Activated T-helper 17 cell treated with anti-CD3 and anti-CD28 coated beads, Interleukin-2, amount 50 U/mL, for 72 hours (primary cell): ENCODE data around the gene ELN. TPM values are rescaled to one million over a fixed set of nuclear protein-coding genes. Genes with fewer than 3 reads are reported as not detected.
A peak's percentile ranks its signal among the peaks of the same experiment; 100 is the strongest.

Experiments
- ATAC-seq: fragments of 150-1000 bp; cut with Tn5 transposase; replicated peaks from 2 replicates; pipeline ENCODE4 v1.10.0; 2021; ENCODE audit warnings: mild to moderate bottlenecking, moderate library complexity
- H3K27ac Mint-ChIP-seq: one replicate; pipeline ENCODE4 v1.8.0; 2022; ENCODE audit warnings: mixed read lengths
- H3K27me3 Mint-ChIP-seq: one replicate; pipeline ENCODE4 v1.8.0; 2022; ENCODE audit warnings: mixed read lengths
- H3K36me3 Mint-ChIP-seq: one replicate; pipeline ENCODE4 v1.8.0; 2022; ENCODE audit warnings: low read depth, mild to moderate bottlenecking, mixed read lengths
- H3K4me1 Mint-ChIP-seq: one replicate; pipeline ENCODE4 v1.8.0; 2022; ENCODE audit warnings: mixed read lengths
- H3K4me3 Mint-ChIP-seq: one replicate; pipeline ENCODE4 v1.8.0; 2022; ENCODE audit warnings: mild to moderate bottlenecking, mixed read lengths
- H3K9me3 Mint-ChIP-seq: one replicate; pipeline ENCODE4 v1.8.0; 2022; ENCODE audit warnings: mixed read lengths
- total RNA-seq, 2 donors: library from RNA; stranded (reverse); gene quantifications; one replicate each; pipeline ENCODE4 v1.2.3, GENCODE V29; 2022

Gene ELN
- total RNA-seq, 2 donors from 2014 or later: not detected

DNA sequence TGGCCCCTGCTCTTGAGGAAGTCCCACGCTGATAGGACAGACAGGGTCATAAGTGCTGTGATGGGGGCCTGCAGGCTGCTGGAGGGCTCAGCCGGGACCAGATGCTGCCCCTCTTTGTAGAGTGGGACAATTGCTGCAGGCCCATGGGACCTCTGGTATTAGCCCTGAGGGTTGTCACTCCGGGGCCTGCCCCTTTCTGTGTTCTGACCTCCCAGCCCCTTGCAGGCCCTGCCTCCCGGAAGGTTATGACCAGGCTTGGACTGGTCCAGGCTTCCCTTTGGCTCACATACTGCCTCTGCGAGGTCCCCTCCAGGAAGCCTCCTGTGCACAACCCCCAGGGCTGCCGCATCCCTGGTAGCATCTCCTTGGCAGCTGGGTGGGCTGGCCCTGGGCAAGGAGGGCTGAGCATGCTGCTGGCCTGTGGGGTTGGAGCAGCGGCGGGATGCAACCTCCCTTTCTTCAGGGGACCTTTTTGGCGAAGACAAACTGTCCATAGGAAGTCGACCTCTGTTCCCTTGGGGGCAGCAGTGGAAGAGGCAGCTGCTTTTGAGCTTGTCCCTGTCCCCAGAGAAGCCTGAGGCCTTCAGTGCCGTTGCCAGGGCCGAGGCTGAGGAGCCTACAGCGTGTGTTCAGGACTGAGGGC lies 64.5 kb downstream of the ELN start:
- no peaks in the 10 kb centered on the region for H3K36me3 Mint-ChIP-seq
- no peak overlapping the region for H3K4me3 Mint-ChIP-seq
- no peak for ATAC-seq
- no peaks in the 10 kb centered on the region for H3K9me3 Mint-ChIP-seq
- H3K4me1 Mint-ChIP-seq: peaks cover 5% of the 10 kb centered on the region
- no peaks in the 10 kb centered on the region for H3K27me3 Mint-ChIP-seq
- H3K27ac Mint-ChIP-seq: no peak overlapping the region

DNA sequence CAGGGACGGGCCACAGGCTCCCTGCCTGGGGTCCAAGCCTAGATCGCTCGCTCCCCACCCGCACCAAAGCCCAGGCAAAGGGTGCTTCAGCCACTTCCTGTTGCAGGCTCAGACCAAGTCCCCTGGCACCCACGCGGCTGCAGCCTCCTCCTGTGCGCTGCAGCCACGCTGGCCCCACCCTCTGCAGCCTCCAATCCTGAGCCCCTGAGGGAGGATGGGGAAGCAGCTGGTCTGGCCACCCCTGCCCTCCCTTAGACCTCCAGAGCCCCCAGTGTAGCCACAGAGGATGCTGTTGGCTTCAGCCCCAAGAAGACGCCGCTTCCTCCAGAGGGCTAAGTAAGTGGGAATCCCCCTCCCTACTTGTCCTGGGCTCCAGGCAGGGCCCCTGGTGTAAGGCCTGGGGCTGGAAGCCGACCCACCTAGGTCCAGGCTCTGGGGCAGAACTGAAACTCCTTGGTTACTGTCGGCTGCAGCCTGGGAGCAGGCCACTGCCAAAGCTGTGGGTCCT lies 65.0 kb downstream of the ELN start:
- no peaks in the 10 kb centered on the region for H3K27me3 Mint-ChIP-seq
- no peaks in the 10 kb centered on the region for H3K9me3 Mint-ChIP-seq
- peaks cover 5% of the 10 kb centered on the region for H3K4me1 Mint-ChIP-seq
- no peak for ATAC-seq
- H3K27ac Mint-ChIP-seq: no peak overlapping the region
- H3K4me3 Mint-ChIP-seq: peak overlapping the region; percentile 75
- peaks cover 5% of the 10 kb centered on the region for H3K36me3 Mint-ChIP-seq

DNA sequence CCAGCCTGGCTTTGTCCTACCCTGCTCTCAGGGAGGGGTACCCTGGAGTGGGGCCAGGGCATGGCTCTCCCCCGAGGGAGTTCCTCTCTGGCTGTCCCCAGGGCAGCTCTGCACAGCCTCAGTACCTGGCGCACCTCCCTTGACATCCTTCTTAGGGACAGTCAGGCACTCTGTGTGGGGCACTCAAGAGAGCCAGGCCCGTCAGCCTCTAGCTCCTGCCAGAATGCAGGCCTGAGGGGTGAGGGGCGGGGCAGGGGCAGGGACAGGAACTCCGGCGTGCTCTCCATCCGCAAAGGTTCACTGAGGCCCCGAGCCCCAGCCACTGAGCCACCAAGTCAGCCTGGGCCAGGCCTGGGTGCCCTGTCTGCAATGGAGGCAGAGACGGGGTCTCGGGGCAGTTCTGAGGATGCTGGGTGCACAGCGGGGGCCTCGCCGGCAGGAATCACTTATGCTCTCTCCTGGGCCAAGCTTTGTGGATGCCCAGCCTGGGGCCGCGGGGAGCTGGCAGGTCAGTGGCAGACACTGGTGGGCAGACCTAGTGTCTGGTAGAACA lies 65.8 kb downstream of the ELN start:
- peaks cover 5% of the 10 kb centered on the region for H3K4me1 Mint-ChIP-seq
- no peaks in the 10 kb centered on the region for H3K27me3 Mint-ChIP-seq
- H3K9me3 Mint-ChIP-seq: no peaks in the 10 kb centered on the region
- ATAC-seq: peak; percentile 45
- peaks cover 10% of the 10 kb centered on the region for H3K36me3 Mint-ChIP-seq
- peak overlapping the region; percentile 86 for H3K27ac Mint-ChIP-seq
- peak overlapping the region; percentile 75 for H3K4me3 Mint-ChIP-seq

DNA sequence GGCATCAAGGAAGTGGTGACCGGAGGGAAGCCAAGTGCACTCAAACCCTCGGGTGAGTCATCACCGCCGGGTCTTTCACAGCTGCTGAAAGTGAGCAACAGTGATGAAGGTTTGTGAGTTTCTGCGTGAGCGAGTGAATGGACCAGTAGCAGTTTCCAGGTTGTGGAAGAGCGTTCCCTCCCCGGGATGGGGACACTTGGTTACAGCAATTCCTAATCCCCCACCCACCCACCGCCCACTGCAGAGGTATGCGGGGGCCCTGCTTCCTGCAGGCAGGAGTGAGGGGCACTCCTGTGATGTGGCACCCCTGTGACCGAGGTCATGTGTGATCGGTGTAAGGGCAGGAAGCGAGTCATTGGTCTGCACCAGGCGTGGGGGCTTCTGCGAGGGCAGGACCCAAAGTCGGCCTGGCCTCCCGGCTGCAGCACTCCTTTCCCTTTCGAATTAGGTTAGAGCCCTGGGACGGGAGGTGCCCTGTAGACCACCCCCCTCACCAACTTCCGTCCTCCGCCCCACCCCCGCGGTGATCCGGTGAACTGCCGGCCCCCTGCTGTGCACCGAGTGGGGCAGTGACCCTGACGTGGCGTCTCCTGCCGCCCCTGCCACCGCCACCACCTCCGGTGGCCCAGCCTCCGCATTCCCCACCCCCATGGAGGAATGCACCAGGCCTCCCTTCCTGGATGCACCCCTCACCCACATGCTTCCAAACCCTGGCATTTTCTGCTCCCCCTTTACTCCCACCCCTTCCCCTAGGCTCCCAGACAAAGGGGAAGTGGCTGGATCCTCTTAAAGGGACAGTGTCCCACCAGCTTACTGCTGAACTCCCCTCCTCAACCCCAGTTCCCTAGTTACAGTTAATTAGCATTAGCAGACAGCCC lies 66.5 kb downstream of the ELN start:
- ATAC-seq: peak; percentile 97

DNA sequence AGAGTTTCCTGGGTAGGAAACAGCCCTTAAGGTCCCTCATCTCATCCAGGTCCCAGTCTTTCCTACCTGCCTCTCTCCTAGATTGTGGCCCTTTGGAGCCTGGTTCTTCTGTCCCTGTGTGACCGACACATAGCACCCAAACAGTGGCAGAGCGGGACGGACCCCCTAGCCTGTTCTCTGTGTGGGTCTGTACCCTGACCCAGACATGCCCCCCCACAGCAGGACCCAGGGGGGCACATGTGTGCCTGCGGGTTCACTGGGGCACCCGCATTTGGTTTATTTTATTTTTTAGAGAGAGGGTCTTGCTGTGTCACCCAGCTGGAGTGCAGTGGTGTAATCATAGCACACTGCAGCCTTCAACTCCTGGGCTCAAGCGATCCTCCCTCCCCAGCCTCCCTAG lies 67.2 kb downstream of the ELN start:
- Mint-ChIP-seq H3K27ac (peak overlapping the region; percentile 86), H3K4me3 (peak overlapping the region; percentile 75), H3K27me3 (no peaks in the 10 kb centered on the region), H3K36me3 (peaks cover 10% of the 10 kb centered on the region), H3K4me1 (peaks cover 5% of the 10 kb centered on the region), H3K9me3 (no peaks in the 10 kb centered on the region)
- ATAC-seq: no peak

More for the DNA sequence above, 66.5 kb downstream of the ELN start:
- peak overlapping the region; percentile 75 for H3K4me3 Mint-ChIP-seq
- no peaks in the 10 kb centered on the region for H3K27me3 Mint-ChIP-seq
- H3K4me1 Mint-ChIP-seq: peaks cover 5% of the 10 kb centered on the region
- peak overlapping the region; percentile 86 for H3K27ac Mint-ChIP-seq
- H3K36me3 Mint-ChIP-seq: peaks cover 10% of the 10 kb centered on the region
- no peaks in the 10 kb centered on the region for H3K9me3 Mint-ChIP-seq

DNA sequence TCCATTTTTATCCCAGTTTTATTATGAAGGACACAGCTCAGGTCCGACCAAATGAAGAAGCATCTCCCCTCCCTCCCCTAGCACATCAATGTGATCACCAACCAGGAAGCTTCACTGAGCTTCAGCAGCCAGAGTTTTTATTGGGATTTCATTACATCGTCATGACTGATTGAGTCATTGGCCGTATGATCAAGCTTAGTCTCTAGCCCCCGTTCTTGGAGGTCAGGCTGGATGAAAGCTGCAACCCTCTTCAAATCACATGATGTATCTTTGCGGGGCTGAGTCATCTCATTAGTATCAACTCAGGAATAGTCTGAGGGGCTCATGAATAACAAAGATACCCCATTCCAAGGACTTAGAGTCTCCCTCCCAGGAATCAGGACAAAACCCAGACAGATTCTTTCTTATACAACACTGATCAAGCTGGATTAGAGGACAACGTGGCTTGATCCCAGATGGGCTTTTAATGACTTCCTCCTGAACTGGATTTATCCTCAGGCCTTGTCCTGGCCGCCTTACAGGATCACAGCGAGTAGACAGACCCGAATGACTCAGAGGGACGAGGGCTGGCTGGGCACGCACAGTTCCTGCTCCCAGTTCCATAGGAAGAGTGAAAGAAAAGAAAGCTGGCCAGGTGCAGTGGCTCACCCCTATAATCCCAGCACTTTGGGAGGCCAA lies 70.1 kb downstream of the ELN start:
- Mint-ChIP-seq H3K27me3 (no peaks in the 10 kb centered on the region), H3K4me3 (no peak overlapping the region), H3K4me1 (peaks cover 5% of the 10 kb centered on the region), H3K9me3 (no peaks in the 10 kb centered on the region), H3K27ac (no peak overlapping the region), H3K36me3 (peaks cover 14% of the 10 kb centered on the region)
- ATAC-seq: no peak

DNA sequence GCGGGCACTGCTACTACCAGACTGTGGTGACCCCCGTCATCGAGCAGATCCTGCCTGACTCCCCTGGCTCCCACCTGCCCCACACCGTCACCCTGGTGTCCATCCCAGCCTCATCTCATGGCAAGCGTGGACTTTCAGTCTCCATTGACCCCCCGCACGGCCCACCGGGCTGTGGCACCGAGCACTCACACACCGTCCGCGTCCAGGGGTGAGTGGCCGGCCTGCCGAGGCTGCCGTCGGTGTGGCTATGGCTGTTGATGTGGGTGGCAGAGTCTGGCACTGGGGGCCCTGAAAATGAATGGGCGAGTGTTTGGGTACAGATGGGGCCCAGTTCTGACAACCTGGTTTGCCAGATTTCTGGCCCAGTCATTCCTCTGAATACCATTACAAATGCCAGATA lies 71.1 kb downstream of the ELN start:
- H3K9me3 Mint-ChIP-seq: no peaks in the 10 kb centered on the region
- peaks cover 22% of the 10 kb centered on the region for H3K36me3 Mint-ChIP-seq
- no peak for ATAC-seq
- no peak overlapping the region for H3K27ac Mint-ChIP-seq
- H3K4me3 Mint-ChIP-seq: no peak overlapping the region
- H3K4me1 Mint-ChIP-seq: peaks cover 3% of the 10 kb centered on the region
- no peaks in the 10 kb centered on the region for H3K27me3 Mint-ChIP-seq

DNA sequence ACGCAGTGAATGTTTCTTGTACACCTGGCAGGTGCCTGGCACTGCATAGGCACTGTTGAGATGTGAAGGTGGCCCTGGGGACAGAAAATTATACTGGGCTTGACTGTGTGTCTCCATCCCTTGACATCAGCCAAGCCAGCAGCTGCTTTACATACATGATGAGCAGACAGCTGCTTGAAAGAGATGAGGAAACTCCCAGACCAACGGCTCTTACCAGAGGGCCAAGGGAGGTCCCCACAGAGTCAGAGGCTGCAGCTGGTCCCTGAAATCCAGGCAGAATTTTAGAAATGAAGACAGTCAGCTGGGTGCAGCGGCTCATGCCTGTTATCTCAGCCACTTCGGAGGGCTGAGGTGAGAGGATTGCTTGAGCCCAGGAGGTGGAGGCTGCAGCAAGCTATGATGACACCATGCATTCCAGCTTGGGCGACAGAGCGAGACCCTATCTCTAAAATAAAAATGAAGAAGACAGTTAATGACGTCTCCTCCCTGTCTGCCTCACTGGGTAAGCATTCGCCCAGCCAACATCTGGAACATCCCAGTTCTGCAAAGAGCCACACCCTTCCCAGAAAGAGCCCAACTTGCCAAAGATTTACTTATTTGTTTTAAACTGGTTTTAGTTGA lies 73.2 kb downstream of the ELN start:
- no peak overlapping the region for H3K27ac Mint-ChIP-seq
- H3K9me3 Mint-ChIP-seq: no peaks in the 10 kb centered on the region
- ATAC-seq: no peak
- H3K36me3 Mint-ChIP-seq: peaks cover 22% of the 10 kb centered on the region
- H3K4me1 Mint-ChIP-seq: no peaks in the 10 kb centered on the region
- no peaks in the 10 kb centered on the region for H3K27me3 Mint-ChIP-seq
- no peak overlapping the region for H3K4me3 Mint-ChIP-seq

DNA sequence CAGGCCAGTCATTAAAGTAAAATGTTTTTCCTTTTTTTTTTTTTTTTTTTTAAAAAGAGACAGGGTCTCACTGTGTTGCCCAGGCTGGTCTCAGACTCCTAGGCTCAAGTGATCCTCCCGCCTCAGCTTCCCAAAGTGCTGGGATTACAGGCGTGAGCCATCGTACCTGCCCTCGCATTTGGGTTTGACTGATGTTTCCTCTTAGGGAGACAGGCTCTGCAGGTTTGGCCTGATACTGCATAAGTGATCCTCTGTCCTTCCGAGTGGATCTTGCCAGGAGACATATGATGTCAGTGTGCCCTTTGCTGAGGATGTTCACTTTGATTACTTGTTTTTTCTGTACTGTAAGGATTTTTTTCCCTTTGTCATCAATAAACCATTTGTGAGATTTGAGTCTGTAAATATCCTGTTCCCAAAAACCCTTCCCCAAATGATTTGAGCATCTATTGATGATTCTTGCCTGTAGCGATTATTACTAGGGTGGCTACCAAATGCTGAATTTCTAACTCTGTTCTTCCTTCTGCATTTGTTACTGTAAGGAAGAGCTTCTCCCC lies 75.3 kb downstream of the ELN start:
- Mint-ChIP-seq H3K4me1 (no peaks in the 10 kb centered on the region), H3K4me3 (no peak overlapping the region), H3K27ac (no peak overlapping the region), H3K9me3 (no peaks in the 10 kb centered on the region), H3K36me3 (peaks cover 22% of the 10 kb centered on the region), H3K27me3 (no peaks in the 10 kb centered on the region)
- ATAC-seq: no peak

DNA sequence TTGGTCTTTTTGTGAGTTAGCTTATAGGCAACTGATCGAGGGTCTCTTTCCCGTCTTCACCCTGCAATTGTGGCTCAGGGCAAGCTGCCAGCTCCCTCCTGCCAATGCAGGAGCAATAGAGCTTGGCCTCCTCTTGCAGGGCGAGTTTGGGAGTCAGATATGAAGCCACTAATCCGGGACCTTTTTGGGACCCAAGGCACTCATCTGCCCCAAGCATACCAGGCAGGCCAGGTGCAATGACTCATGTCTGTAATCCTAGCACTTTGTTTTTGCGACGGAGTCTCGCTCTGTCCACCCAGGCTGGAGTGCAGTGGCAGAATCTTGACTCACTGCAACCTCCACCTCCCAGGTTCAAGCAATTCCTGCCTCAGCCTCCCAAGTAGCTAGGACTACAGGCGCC lies 76.7 kb downstream of the ELN start:
- Mint-ChIP-seq H3K27ac (no peak overlapping the region), H3K9me3 (no peaks in the 10 kb centered on the region), H3K36me3 (peaks cover 27% of the 10 kb centered on the region), H3K27me3 (no peaks in the 10 kb centered on the region), H3K4me3 (no peak overlapping the region), H3K4me1 (no peaks in the 10 kb centered on the region)
- ATAC-seq: no peak

DNA sequence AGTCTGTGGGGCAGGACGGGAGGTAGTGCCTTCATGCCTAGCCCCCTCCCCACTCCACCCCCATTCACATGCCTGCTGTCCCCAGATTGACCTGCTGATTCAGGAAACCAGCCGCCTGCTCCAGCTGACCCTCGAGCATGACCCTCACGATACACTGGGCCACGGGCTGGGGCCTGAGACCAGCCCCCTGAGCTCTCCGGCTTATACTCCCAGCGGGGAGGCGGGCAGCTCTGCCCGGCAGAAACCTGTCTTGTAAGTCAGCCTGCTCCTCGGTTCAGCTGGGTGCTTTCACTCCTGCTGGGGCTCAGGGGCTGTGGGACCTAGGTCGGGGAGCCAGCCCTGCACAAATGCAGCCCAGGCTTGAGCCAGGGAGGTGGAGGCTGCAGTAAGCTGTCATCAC lies 78.0 kb downstream of the ELN start:
- ATAC-seq: no peak
- H3K4me1 Mint-ChIP-seq: no peaks in the 10 kb centered on the region
- no peak overlapping the region for H3K27ac Mint-ChIP-seq

DNA sequence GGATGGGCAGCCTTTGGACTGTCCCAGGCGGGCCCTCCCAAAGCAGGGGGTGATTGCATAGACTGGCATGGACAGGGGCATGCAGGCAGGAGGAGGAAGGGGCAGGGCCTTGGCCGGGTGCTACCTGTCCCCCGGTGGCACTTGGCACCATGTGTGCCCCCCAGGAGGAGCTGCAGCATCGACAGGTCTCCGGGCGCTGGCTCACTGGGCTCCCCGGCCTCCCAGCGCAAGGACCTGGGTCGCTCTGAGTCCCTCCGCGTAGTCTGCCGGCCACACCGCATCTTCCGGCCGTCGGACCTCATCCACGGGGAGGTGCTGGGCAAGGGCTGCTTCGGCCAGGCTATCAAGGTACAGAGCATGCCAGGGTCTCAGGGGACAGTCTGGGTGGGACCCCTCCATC lies 78.9 kb downstream of the ELN start:
- Mint-ChIP-seq H3K9me3 (no peaks in the 10 kb centered on the region), H3K36me3 (peaks cover 41% of the 10 kb centered on the region), H3K4me3 (no peak overlapping the region), H3K27ac (no peak overlapping the region), H3K4me1 (no peaks in the 10 kb centered on the region), H3K27me3 (no peaks in the 10 kb centered on the region)
- ATAC-seq: no peak

More for the DNA sequence above, 78.0 kb downstream of the ELN start:
- Mint-ChIP-seq H3K36me3 (peaks cover 34% of the 10 kb centered on the region), H3K9me3 (no peaks in the 10 kb centered on the region), H3K4me3 (no peak overlapping the region), H3K27me3 (no peaks in the 10 kb centered on the region)

DNA sequence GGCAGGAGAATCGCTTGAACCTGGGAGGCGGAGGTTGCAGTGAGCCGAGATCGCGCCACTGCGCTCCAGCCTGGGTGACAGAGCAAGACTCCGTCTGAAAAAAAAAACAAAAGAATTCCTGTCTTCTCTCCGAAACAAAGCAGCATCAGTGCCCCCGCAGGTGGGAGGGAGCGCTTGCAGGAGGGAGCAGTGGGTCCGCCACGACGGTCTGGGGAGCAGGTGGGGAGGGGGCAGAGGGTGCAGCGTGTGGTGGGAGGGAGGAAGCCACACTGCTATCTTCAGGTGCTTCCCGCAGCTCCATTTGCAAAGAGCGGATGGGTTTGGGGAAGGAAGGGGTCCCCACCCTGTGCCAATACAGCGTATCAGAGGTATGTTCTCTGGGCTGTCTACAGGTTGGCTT lies 87.4 kb downstream of the ELN start:
- Mint-ChIP-seq H3K4me1 (no peaks in the 10 kb centered on the region), H3K9me3 (no peaks in the 10 kb centered on the region)
- ATAC-seq: no peak

DNA sequence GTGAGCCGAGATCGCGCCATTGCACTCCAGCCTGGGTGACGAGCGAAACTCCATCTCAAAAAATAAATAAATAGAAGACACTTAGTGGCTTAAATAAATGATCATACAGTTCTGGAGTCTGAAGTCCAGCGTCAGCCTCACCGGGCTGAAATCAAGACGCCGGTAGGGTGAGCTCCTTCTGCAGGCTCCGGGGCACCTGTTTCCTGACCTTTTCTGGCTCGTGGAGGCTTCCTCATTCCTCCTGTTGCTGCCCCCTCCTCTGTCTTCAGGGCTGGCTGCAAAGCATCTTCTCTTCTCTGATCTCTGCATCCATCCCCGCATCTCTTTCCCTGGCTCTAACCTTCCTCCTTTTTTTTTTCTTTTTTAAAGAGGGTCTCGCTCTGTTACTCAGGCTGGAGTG lies 88.4 kb downstream of the ELN start:
- Mint-ChIP-seq H3K9me3 (no peaks in the 10 kb centered on the region), H3K27me3 (no peaks in the 10 kb centered on the region), H3K4me3 (no peak overlapping the region), H3K4me1 (no peaks in the 10 kb centered on the region), H3K36me3 (peaks cover 23% of the 10 kb centered on the region), H3K27ac (no peak overlapping the region)
- no peak for ATAC-seq

More for the DNA sequence above, 87.4 kb downstream of the ELN start:
- no peak overlapping the region for H3K27ac Mint-ChIP-seq
- no peak overlapping the region for H3K4me3 Mint-ChIP-seq
- H3K36me3 Mint-ChIP-seq: peaks cover 26% of the 10 kb centered on the region
- no peaks in the 10 kb centered on the region for H3K27me3 Mint-ChIP-seq
